LNCaP clone FGC (cell line): ENCODE data around the gene HES7.

Source experiments
- DNase-seq: peaks from one replicate; pipeline ENCODE4 v3.0.0-alpha.2; 2011; ENCODE audit warnings: low read depth
- H3K4me3 ChIP-seq: 2 replicates; pipeline ENCODE4 v1.5.1; 2011; ENCODE audit warnings: mild to moderate bottlenecking, low read depth, low read length, control low read depth
- TF ChIP-seq, protein P1 (sequence below): IDR thresholded peaks from 2 replicates; pipeline ENCODE4 v1.5.1; 2012; ENCODE audit warnings: mild to moderate bottlenecking; ENCODE audit not compliant: control insufficient read depth, insufficient read depth; ENCODE audit errors: extremely low read depth

Gene HES7

DNA sequence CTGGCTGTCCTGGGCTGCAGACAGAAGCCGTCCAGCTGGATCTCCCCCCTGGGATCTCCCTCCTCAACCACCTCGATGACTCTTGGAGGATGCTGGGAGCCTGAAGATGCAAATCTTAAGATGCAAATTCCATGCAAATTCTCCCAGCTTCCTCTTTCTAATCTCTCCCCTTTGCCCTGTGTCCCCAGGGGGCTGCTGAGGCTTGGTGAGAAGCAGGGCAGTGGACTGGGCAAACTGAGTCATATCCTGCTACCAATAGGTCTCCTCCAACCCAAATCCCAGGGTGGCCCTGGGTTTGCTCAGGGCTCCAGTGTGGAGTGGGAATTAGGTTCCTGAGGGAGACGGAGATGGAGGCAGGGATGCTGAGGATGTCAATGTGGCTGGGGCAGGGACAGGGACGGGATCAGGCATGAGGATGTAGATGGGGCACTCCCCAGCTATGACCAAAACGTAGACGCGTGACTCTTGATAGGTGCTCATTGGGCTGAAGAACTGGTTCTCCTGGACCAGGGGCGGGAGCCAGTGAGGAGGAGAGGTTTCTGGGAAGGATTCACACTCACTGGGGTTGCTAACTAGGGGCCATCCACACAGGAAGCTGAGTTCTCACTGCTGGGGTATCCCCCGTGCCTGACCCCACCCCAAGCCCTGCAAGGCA is 32.7 kb downstream of the HES7 start:
- no peak overlapping the region for H3K4me3 ChIP-seq
- DNase-seq: no peak
- TF ChIP-seq, protein P1, sequence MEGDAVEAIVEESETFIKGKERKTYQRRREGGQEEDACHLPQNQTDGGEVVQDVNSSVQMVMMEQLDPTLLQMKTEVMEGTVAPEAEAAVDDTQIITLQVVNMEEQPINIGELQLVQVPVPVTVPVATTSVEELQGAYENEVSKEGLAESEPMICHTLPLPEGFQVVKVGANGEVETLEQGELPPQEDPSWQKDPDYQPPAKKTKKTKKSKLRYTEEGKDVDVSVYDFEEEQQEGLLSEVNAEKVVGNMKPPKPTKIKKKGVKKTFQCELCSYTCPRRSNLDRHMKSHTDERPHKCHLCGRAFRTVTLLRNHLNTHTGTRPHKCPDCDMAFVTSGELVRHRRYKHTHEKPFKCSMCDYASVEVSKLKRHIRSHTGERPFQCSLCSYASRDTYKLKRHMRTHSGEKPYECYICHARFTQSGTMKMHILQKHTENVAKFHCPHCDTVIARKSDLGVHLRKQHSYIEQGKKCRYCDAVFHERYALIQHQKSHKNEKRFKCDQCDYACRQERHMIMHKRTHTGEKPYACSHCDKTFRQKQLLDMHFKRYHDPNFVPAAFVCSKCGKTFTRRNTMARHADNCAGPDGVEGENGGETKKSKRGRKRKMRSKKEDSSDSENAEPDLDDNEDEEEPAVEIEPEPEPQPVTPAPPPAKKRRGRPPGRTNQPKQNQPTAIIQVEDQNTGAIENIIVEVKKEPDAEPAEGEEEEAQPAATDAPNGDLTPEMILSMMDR: no peak

DNA sequence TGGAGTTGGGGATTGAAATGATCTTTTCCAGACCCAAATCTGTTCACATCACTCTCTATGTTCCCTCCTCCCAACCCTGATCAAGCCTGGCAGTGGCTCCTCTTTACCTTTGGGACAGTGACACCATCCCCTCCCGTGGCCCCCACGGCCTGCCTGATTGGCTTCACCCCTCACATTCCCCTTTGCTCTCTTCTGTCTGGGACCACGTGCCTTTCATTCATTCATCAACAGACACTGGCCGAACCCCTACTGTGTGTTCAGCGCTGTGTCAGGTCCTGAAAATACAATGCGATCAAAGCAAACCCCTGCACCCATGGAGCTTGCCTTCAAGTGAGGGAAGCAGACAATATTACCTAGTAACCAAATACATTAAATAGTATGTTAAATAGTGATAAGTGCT is 34.2 kb downstream of the HES7 start:
- H3K4me3 ChIP-seq: no peak overlapping the region
- DNase-seq: no peak
- TF ChIP-seq, protein P1: no peak

DNA sequence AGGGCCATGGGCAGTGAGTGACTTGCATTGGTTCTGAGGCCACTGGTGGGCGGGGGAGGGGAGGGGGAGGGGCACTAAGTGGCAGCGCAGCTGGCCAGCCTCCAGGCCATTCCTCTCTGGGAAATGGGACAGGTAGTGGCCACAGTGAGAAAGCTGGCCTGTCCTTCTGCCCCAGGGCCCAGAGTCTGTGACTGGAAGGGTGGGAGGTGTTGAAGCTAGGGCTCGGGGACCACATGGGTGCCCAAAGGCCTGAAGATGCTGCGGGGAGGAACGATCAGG is 36.0 kb downstream of the HES7 start:
- H3K4me3 ChIP-seq: no peak overlapping the region
- TF ChIP-seq, protein P1: no peak
- no peak for DNase-seq

DNA sequence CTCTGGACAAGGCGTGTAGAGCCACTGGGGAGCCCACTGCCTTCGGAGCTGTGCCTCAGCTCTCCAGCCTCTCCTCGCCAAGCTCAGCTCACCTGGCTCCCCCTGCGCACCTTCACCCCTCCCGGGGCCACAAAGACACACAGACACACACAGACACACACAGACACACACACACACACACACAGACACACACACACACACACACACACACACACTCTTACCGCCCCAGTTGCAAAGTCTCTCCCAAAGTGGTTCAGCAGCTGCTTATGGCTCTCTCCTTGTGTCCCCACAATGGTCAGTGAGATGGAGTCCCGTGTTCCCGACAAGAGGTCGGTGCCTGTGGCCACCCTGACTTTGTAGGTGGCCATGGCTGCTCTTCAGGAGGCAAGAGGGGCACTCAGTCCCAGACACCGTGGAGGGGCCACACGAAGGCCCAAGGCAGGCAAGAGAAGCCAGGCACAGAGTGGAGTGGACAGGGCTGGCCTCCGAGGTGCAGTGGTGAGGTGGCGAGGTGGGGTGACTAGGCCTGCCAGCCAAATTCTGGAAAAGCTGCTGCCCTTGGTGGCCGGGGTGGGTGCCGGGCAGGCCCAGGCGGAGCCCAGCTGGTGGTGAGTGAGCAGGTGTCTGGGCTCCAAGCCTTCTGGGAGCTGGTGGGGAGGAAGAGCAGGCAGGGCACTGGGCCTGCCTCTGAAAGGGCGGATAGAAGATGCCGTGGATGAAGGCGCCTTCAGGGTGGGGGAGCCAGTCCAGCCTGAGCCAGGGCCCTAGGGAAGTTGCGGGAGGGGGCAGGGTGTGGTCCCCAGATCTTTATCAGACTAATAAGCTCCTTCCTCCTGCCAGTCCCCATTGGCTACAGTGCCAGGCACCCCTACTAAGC is 36.6 kb downstream of the HES7 start, which contains the start of gene ALOX12B:
ALOX12B (minus strand) TSS at position 642 of the 877 bp plus-strand sequence; CDS start at position 368, 274 bp downstream.
- TF ChIP-seq, protein P1: no peak
- DNase-seq: no peak
- no peak within 1 kb of the TSS for H3K4me3 ChIP-seq

DNA sequence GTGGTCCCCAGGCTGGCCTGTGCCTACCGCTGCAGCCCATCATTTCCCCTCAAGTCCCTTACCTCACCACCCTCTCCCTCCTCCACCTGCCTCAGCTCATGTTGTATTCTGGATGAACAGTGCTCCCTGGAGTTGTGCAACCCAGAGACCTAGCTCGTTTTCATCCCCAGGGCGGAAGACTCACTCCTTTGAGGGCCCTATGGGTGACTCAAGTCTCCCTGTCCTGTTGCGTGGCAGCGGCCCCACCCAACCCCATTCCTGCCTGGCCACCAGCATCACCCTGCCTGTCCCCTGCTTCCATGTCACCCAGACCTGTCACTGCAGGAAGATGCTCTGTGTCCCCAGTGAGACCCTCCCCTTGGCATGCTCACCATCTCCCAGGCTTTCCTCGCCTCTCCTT is 39.7 kb downstream of the HES7 start:
- TF ChIP-seq, protein P1: no peak

DNA sequence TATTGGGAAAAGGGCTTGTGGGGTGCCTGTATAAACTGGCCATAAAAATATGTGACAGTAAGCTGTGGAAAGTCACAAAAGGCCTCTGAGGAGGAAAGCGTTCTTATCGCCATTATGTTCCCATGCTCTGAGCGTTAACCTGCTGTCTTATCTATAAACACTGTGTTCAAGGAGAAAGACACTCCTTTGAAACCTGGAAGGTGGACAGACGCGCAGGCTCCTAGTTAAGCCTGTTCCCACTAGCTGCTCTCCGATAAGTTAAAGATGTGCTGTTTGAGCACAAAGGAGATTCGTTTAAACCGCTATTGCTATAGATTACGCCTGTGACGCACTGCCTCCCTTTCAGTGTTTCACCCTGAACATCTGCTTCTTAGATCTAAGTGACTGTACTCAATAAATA is 41.6 kb downstream of the HES7 start:
- no peak for DNase-seq
- TF ChIP-seq, protein P1: no peak

More for the DNA sequence above, 39.7 kb downstream of the HES7 start:
- H3K4me3 ChIP-seq: no peak overlapping the region
- DNase-seq: no peak

More for the DNA sequence above, 41.6 kb downstream of the HES7 start:
- no peak overlapping the region for H3K4me3 ChIP-seq
